GM12878 (cell line): ENCODE data around the gene ICE1. TPM values are rescaled to one million over a fixed set of nuclear protein-coding genes. Genes with fewer than 3 reads are reported as not detected.

Experiments used
- ATAC-seq: fragments of 200-7000 bp; cut with Tn5 transposase; 3 replicates; pipeline ENCODE4 v1.9.1; 2020; ENCODE audit warnings: mild to moderate bottlenecking, moderate library complexity
- BruUV-seq: library from RNA; stranded (reverse); fragments of 400-500 nt; replicated peaks from 2 replicates; lab custom pipeline; 2021; lab: Mats Ljungman, UMichigan
- CTCF ChIA-PET: fragments of 300-600 bp; sonication (Branson Sonifier 250); formaldehyde crosslinking; extraction: SDS; loops from one replicate; lab custom pipeline; 2021; ENCODE audit warnings: inconsistent platforms; lab: Yijun Ruan, JAX
- POLR2A ChIA-PET: fragments of 350-600 bp; formaldehyde crosslinking; extraction: SDS; loops from one replicate; lab custom pipeline; 2021; ENCODE audit warnings: inconsistent platforms; lab: Charles Lee
- RAD21 ChIA-PET: fragments of 300-600 bp; sonication (Branson Sonifier 250); formaldehyde crosslinking; loops from one replicate; lab custom pipeline; 2023; ENCODE audit warnings: antibody characterized with exemption; ENCODE audit not compliant: unreplicated experiment; lab: Charles Lee
- SMC1A ChIA-PET: fragments of 300-600 bp; sonication (Branson Sonifier 250); formaldehyde crosslinking; loops from one replicate; lab custom pipeline; 2023; ENCODE audit not compliant: unreplicated experiment, uncharacterized antibody; lab: Charles Lee
- DNase-seq: peaks from one replicate; pipeline ENCODE4 v3.0.0-alpha.2; 2011; ENCODE audit warnings: low read depth, low spot score
- FAIRE-seq: peaks from 3 replicates; lab custom pipeline; 2011; peaks lifted over from hg19 to GRCh38; lab: Jason Lieb, UNC
- H2AFZ ChIP-seq: 2 replicates; pipeline ENCODE4 v1.6.0; 2011; ENCODE audit warnings: low read depth, low read length, control low read depth; ENCODE audit not compliant: control insufficient read depth
- H3K27ac ChIP-seq: 2 replicates; pipeline ENCODE4 v1.5.1; 2011; ENCODE audit warnings: control low read depth; ENCODE audit not compliant: control insufficient read depth, insufficient read depth
- H3K27me3 ChIP-seq, 2 experiments: replicated peaks in 1 of 2; 2 replicates each; pipeline versions ENCODE4 v1.6.0 to v1.6.1; 2011; ENCODE audit warnings: low read length in 1 of 2; ENCODE audit not compliant: control insufficient read depth in 2 of 2, insufficient read depth in 2 of 2
- H3K36me3 ChIP-seq, 2 experiments: 2 replicates each; pipeline ENCODE4 v1.5.1; 2011; ENCODE audit warnings: low read length in 1 of 2; ENCODE audit not compliant: control insufficient read depth in 2 of 2, insufficient read depth in 2 of 2
- H3K4me1 ChIP-seq: 2 replicates; pipeline ENCODE4 v1.6.1; 2011; ENCODE audit warnings: mild to moderate bottlenecking, low read length, moderate library complexity, mixed read lengths; ENCODE audit not compliant: control insufficient read depth, insufficient read depth
- H3K4me2 ChIP-seq: 2 replicates; pipeline ENCODE4 v1.6.0; 2011; ENCODE audit warnings: control low read depth; ENCODE audit not compliant: control insufficient read depth, insufficient read depth
- H3K4me3 ChIP-seq: fragments of 200-600 bp; sonication (generic); 2 replicates; pipeline ENCODE4 v1.5.1; 2016
- H3K79me2 ChIP-seq: 2 replicates; pipeline ENCODE4 v1.6.0; 2011; ENCODE audit warnings: low read length; ENCODE audit not compliant: control insufficient read depth, insufficient read depth
- H3K9ac ChIP-seq: 2 replicates; pipeline ENCODE4 v1.8.0; 2011; ENCODE audit warnings: low read length, control low read depth, mixed read lengths; ENCODE audit not compliant: control insufficient read depth, insufficient read depth
- H3K9me3 ChIP-seq: replicated peaks from 3 replicates; pipeline ENCODE4 v1.5.1; 2011; ENCODE audit warnings: mild to moderate bottlenecking, low read length; ENCODE audit not compliant: control insufficient read depth, insufficient read depth
- H4K20me1 ChIP-seq: 2 replicates; pipeline ENCODE4 v1.6.0; 2011; ENCODE audit not compliant: control insufficient read depth, insufficient read depth
- NFIC ChIP-seq: IDR thresholded peaks from 2 replicates; pipeline ENCODE4 v1.6.1; 2012; ENCODE audit warnings: low read depth, mild to moderate bottlenecking, inconsistent platforms, low read length, moderate library complexity
- SPI1 ChIP-seq: IDR thresholded peaks from 2 replicates; pipeline ENCODE4 v1.6.1; 2011; ENCODE audit warnings: low read depth, mild to moderate bottlenecking, low read length, moderate library complexity, borderline replicate concordance; ENCODE audit not compliant: insufficient read depth
- TBL1XR1 ChIP-seq: IDR thresholded peaks from 2 replicates; pipeline ENCODE4 v1.6.1; 2012; ENCODE audit warnings: low read depth, low read length, improper control_type of control experiment
- WGBS: methylation state at CpG from one replicate; pipeline ENCODE4 v1.1.6; 2016; ENCODE audit warnings: low lambda C conversion rate; ENCODE audit not compliant: insufficient replicate concordance, insufficient coverage; ENCODE audit errors: missing lambda C conversion rate; 5-methylcytosine and 5-hydroxymethylcytosine counted together
- in situ Hi-C: fragments of 300-500 bp; cut with MboI; formaldehyde crosslinking; loops from 9 replicates; pipeline ENCODE4 v1.14.3; 2018; ENCODE audit warnings: mixed read lengths
- intact Hi-C: fragments of 100-400 bp; cut with micrococcal nuclease; formaldehyde crosslinking; loops from one replicate; pipeline ENCODE4 v1.14.2; 2022; ENCODE audit not compliant: unreplicated experiment
- polyA plus RNA-seq, 11 experiments: library from polyadenylated mRNA; depleted of rRNA in 4 of 11; unstranded in 6 of 11; stranded (reverse) in 5 of 11; fragments of >200 nt; fragmentation: Nextera tagmentation in 4 of 11; fragmentation: Illumina TruSeq in 1 of 11; extraction: Ambion mirVana in 4 of 11; extraction: Trizol in 1 of 11; gene quantifications; 1 replicate in 1 of 11; 2 replicates in 10 of 11; pipeline versions ENCODE4 v1.2.1 to v1.2.3, GENCODE V29; 2011 to 2016; ENCODE audit warnings: inconsistent platforms in 2 of 11, missing spikeins in 2 of 11, low read depth in 1 of 11
- total RNA-seq, 4 experiments: library from RNA; depleted of rRNA in 3 of 4; stranded (reverse); fragments of >200 nt in 3 of 4; fragmentation: Illumina TruSeq in 1 of 4; extraction: Trizol in 1 of 4; gene quantifications; 2 replicates each; pipeline versions ENCODE4 v1.2.1 to v1.2.3, GENCODE V29; 2013 to 2021
- TF ChIP-seq, protein P1 (sequence below): IDR thresholded peaks from 2 replicates; pipeline ENCODE4 v1.6.1; 2011; ENCODE audit warnings: borderline replicate concordance, low read depth, mild to moderate bottlenecking, moderate library complexity, low read length; ENCODE audit not compliant: insufficient read depth, poor library complexity, severe bottlenecking

ICE1 gene
- total and polyA plus RNA-seq, 10 of the 15 experiments (the other 5 are each of a cell fraction or from before 2014, with no cell fraction given): 3.8 to 31.4 (median 18.9) TPM

DNA sequence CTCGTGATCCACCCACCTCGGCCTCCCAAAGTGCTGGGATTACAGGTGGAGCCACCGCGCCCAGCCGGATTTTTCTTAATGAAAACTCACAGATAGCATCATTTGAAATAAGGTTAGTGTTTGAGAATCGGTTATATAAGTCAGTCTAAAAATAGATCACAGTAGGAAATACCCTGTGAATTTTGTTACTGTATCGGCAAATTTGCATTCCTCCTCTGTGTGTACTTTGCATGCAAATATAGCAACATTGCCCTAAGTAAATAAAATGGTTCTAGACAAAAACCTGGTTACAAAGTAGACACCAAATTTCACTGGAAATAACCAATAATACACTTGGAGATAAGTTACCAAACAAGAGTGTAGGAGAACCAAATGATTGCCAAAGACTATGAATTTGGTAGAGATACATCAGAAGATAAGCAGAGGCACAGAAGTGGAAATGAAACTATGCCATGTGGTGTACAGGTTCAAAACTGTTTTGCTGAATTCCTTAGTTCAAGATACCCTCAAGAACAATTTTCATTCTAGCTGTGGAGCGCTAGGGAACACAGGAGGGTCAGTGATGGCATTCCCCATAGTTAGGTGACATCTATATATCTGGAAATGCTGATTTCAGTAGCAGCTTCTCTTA, 58.1 kb downstream of the ICE1 start:
- in situ Hi-C loops (loop anchor here (10.0 to 25.0 kb wide), 2 partner anchors 1107 to 1264 kb away; no protein-coding TSS in a partner anchor), intact Hi-C loops (no loop called here)
- ChIA-PET RAD21 (no interaction called here), SMC1A (no interaction called here), CTCF (interaction anchor here (1.0 kb wide), 1 partner anchor 9 kb away, joined by 4 read pairs; no protein-coding TSS in a partner anchor), POLR2A (no interaction called here)
- FAIRE-seq: no peak
- no peaks in the 10 kb centered on the region; the same call in 2 of the 3 replicates for H3K9me3 ChIP-seq
- no peak overlapping the region for H3K9ac ChIP-seq
- peaks cover 8% of the 10 kb centered on the region; the same call in 1 of the 2 replicates for H3K4me1 ChIP-seq
- H3K4me2 ChIP-seq: no peak overlapping the region
- TF ChIP-seq, protein P1, sequence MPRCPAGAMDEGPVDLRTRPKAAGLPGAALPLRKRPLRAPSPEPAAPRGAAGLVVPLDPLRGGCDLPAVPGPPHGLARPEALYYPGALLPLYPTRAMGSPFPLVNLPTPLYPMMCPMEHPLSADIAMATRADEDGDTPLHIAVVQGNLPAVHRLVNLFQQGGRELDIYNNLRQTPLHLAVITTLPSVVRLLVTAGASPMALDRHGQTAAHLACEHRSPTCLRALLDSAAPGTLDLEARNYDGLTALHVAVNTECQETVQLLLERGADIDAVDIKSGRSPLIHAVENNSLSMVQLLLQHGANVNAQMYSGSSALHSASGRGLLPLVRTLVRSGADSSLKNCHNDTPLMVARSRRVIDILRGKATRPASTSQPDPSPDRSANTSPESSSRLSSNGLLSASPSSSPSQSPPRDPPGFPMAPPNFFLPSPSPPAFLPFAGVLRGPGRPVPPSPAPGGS: no peak
- TF ChIP-seq NFIC: no peak
- peak; percentile 58; the same call in 1 of the 2 replicates for TF ChIP-seq SPI1
- TF ChIP-seq TBL1XR1: no peak
- no TSS peak for BruUV-seq
- DNase-seq: no peak
- ATAC-seq: peak; percentile 76
- WGBS: 67% methylated on average over 8 of the region's 8 CpGs
- H3K79me2 ChIP-seq: no peaks in the 10 kb centered on the region
- no peaks in the 10 kb centered on the region for H4K20me1 ChIP-seq
- H3K36me3 ChIP-seq: peaks cover 2 to 4% of the 10 kb centered on the region in 2 experiments
- H2AFZ ChIP-seq: no peak overlapping the region
- H3K27ac ChIP-seq: peak overlapping the region; percentile 17; the same call in 1 of the 2 replicates
- H3K4me3 ChIP-seq: no peak overlapping the region
- no peaks in the 10 kb centered on the region for H3K27me3 ChIP-seq
